ENCODE results near the gene C17orf75.

Gene C17orf75

GRCh38 chr17:32303781-32304288, 38.1 kb downstream of the C17orf75 start:
- no peak for DNase-seq (ENCODE audit: low read depth)

GRCh38 chr17:32302860-32303649, 38.9 kb downstream of the C17orf75 start:
- DNase-seq (ENCODE audit: low read depth) = no peak

- DNase-seq (ENCODE audit: low read depth) = no peak
Measured at GRCh38 chr17:32302037-32302436, 39.9 kb downstream of the C17orf75 start.

GRCh38 chr17:32299580-32300164, 42.3 kb downstream of the C17orf75 start:
- no peak for DNase-seq (ENCODE audit: low read depth)

- no peak for DNase-seq (ENCODE audit: low read depth)
Measured at GRCh38 chr17:32298721-32299579, 43.0 kb downstream of the C17orf75 start.

DNA sequence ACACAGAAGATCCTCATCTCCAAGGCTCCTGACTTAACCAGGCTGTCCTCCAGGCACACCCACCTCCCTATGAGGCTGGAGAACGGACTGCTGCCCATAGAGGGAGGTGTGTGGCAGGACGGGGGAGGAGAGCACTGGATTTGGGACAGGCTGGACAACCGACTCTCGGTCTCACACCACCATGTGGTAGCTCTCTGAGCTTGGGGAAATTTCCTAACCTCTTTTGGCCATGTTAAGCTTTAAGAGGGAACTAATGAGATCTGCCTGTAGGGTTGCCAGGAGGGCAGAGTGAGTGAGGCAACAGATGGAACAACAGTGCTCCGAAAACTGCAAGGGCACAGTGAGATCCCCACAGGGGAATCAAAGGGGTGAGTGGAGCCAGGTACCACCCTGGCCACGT, 43.7 kb downstream of the C17orf75 start:
- no peak for DNase-seq (ENCODE audit: low read depth)

DNA sequence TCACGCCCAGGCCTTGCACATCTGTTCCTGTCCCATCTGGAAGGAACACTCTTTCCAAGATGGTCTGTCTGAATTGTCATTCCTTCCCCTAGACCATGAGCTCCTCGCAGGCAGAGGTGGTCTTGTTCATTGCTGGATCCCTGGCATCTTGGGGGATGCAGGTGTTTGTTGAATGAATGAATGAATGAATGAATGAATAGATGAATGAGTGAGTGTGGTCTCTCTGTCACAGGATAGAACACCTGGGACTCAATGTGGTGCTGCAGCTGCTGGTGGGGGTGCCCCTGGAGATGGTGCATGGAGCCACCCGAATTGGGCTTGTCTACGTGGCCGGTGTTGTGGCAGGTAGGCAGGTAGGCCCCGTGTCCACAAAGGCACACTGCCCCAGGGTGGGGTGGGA, 44.1 kb downstream of the C17orf75 start:
- DNase-seq (ENCODE audit: low read depth) = no peak

GRCh38 chr17:32297424-32297823, 44.5 kb downstream of the C17orf75 start:
- DNase-seq (ENCODE audit: low read depth) = no peak

GRCh38 chr17:32292094-32292493, 49.9 kb downstream of the C17orf75 start:
- DNase-seq (ENCODE audit: low read depth) = no peak

- no peak for DNase-seq (ENCODE audit: low read depth)
Measured at GRCh38 chr17:32289471-32290070, 52.4 kb downstream of the C17orf75 start.

- DNase-seq (ENCODE audit: low read depth) = no peak
Measured at GRCh38 chr17:32288615-32289014, 53.4 kb downstream of the C17orf75 start.

DNA sequence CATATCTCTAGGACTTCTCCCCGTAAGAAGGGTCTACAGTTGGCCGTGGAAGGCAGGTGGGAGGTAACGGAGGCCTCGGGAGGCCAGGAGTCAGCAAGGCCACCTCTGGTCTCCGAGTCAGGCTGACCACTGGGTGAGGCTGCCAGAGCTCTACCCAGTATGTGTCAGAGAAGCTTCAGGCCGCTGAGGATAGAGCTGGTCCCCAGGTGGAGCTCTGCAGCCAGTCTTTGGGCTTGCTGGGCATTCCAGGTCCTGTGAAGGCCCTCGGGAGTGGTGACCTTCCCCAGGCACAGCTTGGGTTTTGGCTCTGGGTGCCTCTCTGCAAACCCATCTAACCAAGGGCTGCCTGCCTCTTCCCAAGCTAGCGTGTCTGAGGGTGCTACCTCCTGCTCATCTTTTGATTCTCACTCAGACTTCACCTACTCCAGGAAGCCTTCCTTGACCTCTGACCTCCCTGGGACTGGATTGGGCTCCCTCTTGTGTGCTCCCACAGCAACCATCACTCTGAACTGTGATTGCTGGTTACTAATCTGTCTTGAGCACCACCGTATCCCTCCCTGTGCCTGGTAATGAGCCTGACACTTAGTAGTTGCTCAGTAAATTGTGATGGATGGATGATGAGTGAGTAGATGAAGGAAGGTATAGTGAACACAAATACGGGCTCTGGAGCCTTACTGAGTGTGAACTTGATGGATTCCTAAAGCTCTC, 54.0 kb downstream of the C17orf75 start:
- DNase-seq (ENCODE audit: low read depth) = no peak

GRCh38 chr17:32286518-32286900, 55.5 kb downstream of the C17orf75 start:
- DNase-seq (ENCODE audit: low read depth) = no peak

GRCh38 chr17:32285746-32286517, 56.0 kb downstream of the C17orf75 start:
- no peak for DNase-seq (ENCODE audit: low read depth)

- no peak for DNase-seq (ENCODE audit: low read depth)
Measured at GRCh38 chr17:32285306-32285705, 56.7 kb downstream of the C17orf75 start.

GRCh38 chr17:32283745-32284201, 58.2 kb downstream of the C17orf75 start:
- no peak for DNase-seq (ENCODE audit: low read depth)

DNA sequence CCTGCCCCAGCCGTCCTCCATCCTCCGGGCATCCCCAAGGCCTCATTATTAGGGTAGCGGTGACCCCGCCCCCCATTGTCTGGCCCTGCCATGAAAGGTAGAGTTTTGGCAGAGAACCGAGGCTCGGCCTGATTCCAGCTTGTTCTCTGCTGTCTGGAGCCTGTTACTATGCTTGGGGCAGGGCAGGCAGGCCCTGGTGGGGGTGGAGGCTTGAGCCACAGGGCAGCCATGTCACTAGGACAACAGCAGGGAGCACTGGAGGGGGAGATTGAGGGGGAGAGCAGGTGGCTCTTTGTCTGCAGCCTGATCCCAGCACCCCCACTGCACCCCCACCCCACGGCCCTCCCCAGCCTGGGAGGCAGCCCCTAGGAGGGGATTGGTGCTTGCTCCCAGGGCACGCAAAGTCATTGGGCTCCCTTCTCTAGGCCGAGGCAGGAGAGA, 60.9 kb downstream of the C17orf75 start:
- DNase-seq (ENCODE audit: low read depth) = no peak

- DNase-seq (ENCODE audit: low read depth) = no peak
Measured at GRCh38 chr17:32279891-32280716, 61.9 kb downstream of the C17orf75 start.

- no peak for DNase-seq (ENCODE audit: low read depth)
Measured at GRCh38 chr17:32278815-32279214, 63.2 kb downstream of the C17orf75 start.
